ENCODE data around the gene MPLKIP. TPM values are rescaled to one million over a fixed set of nuclear protein-coding genes. Genes with fewer than 3 reads are reported as not detected.
"Not testable (repeated sequence)": the region's sequence is repeated elsewhere in the genome, so short reads cannot be mapped to it uniquely, and the experiment has no call there.

Gene MPLKIP
- total and polyA plus RNA-seq, 10 donors = 28.1 to 64.5 (median 41.2) TPM

DNA sequence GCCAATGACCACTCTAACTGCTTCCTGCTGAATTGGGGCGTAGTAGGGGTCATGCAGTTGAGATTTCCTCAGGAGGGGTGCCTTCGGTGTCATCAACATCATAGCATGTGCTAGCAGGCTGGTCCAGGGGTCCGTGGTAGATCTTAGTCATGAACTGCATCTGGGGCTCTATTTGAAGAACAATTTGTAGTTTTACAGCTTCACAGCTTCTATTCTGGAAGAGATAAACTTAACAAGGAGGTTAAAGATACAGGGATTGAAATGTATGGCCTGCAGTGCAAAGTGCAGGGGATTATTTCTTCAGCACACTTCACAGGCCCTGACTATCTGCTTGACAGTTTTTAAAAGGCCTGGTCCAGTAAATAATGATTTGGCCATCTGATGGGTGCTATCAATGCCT, 33.8 kb upstream of the MPLKIP start:
- H3K4me1 ChIP-seq; H3K4me3 ChIP-seq; H3K9me3 ChIP-seq; H3K27ac ChIP-seq; H3K36me3 ChIP-seq; DNase-seq; intact Hi-C loops (cut with DNase I; ENCODE audit: low total_unique reads); H3K27me3 ChIP-seq (replicated peaks in 1 of 7): not testable (repeated sequence)
- WGBS, 5 donors = 86 to 94% (median 91%) methylated on average over 3 of the region's 3 CpGs

DNA sequence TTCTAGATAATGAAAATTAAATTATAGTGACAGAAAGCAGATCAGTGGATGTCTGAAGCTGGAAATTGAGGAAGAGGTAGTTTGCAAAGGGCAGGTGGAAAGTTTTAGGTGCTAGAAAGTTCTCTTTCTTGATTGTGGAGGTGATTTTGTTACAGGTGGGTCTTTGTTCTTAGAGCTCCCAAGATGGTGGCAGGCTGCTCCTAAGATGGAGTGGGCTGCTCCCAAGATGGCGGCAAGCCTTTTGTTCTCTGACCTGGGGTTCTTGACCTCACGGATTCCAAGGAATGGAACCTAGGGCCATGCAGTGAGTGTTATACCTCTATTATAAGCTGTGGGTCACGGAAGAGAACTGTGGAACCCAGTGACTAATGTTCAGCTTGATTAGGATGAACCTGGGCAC, 32.9 kb upstream of the MPLKIP start:
- no peaks in the 10 kb centered on the region for H3K9me3 ChIP-seq
- DNase-seq = no peak
- no peak for TF ChIP-seq POLR2AphosphoS5 (IDR thresholded peaks at IDR 0.05)
- H3K36me3 ChIP-seq = no peaks in the 10 kb centered on the region
- H3K27ac ChIP-seq = no peak overlapping the region
- intact Hi-C loops (cut with DNase I; ENCODE audit: low total_unique reads) = no loop called here
- 89 to 97% (median 94%) methylated on average over 3 of the region's 3 CpGs for WGBS, 5 donors
- no peaks in the 10 kb centered on the region for H3K27me3 ChIP-seq (replicated peaks in 1 of 7)
- H3K4me3 ChIP-seq = no peak overlapping the region
- no peaks in the 10 kb centered on the region for H3K4me1 ChIP-seq

DNA sequence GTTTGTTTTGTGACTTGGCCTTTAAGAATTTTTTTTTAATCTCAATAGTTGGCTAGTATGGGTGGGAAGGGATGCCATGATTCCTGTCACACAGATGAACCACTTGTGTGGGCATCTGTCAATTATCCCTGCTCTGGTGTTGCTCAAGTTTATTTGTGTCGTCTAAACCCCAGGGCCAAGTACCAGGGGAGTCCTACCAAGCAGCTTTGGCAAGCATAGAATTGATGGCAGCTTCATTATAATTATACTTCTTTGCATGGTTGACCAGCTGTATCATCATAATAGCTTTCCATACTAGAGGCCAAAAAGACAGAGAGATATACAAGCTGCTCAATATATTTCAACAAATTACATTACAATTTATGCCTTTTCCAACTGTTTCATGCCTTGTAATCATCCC, 30.8 kb upstream of the MPLKIP start:
- Histone ChIP-seq H3K36me3 (no peaks in the 10 kb centered on the region), H3K27ac (no peak overlapping the region), H3K9me3 (no peaks in the 10 kb centered on the region), H3K4me3 (no peak overlapping the region), H3K4me1 (no peaks in the 10 kb centered on the region), H3K27me3 (replicated peaks in 1 of 7) (no peaks in the 10 kb centered on the region)
- no peak for DNase-seq
- TF ChIP-seq, protein P1, sequence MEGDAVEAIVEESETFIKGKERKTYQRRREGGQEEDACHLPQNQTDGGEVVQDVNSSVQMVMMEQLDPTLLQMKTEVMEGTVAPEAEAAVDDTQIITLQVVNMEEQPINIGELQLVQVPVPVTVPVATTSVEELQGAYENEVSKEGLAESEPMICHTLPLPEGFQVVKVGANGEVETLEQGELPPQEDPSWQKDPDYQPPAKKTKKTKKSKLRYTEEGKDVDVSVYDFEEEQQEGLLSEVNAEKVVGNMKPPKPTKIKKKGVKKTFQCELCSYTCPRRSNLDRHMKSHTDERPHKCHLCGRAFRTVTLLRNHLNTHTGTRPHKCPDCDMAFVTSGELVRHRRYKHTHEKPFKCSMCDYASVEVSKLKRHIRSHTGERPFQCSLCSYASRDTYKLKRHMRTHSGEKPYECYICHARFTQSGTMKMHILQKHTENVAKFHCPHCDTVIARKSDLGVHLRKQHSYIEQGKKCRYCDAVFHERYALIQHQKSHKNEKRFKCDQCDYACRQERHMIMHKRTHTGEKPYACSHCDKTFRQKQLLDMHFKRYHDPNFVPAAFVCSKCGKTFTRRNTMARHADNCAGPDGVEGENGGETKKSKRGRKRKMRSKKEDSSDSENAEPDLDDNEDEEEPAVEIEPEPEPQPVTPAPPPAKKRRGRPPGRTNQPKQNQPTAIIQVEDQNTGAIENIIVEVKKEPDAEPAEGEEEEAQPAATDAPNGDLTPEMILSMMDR (IDR thresholded peaks at IDR 0.05 in 8 of 11, conservative IDR thresholded peaks at IDR 0.05 in 3 of 11) = no peak
- TF ChIP-seq POLR2A (IDR thresholded peaks at IDR 0.05) (no peak), POLR2AphosphoS5 (IDR thresholded peaks at IDR 0.05) (no peak)
- 69 to 79% (median 71%) methylated on average over 1 of the region's 1 CpG for WGBS, 5 donors
- intact Hi-C loops (cut with DNase I; ENCODE audit: low total_unique reads) = no loop called here

DNA sequence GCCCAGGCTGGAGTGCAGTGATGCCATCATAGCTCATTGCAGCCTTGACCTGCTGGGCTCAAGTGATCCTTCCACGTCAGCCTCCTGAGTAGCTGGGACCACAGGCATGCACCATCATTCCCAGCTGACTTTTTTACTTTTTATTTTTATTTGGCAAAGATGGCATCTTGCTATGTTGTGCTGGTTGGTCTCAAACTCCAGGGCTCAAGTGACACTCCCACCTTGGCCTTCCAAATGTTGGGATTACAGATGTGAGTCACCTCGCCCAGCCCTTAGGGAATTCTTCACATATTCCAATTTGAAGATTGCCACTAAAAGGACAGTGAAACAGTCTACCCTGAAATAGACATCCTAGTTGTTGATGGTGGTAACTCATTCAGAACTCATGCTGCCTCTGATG, 28.1 kb upstream of the MPLKIP start:
- Histone ChIP-seq H3K27ac (no peak overlapping the region), H3K4me3 (no peak overlapping the region), H3K9me3 (no peaks in the 10 kb centered on the region), H3K4me1 (no peaks in the 10 kb centered on the region), H3K27me3 (replicated peaks in 1 of 7) (no peaks in the 10 kb centered on the region), H3K36me3 (no peaks in the 10 kb centered on the region)
- 57 to 85% (median 78%) methylated on average over 2 of the region's 2 CpGs for WGBS, 5 donors
- TF ChIP-seq POLR2A (IDR thresholded peaks at IDR 0.05) (no peak), POLR2AphosphoS5 (IDR thresholded peaks at IDR 0.05) (no peak)
- TF ChIP-seq, protein P1 (IDR thresholded peaks at IDR 0.05 in 8 of 11, conservative IDR thresholded peaks at IDR 0.05 in 3 of 11) = no peak
- DNase-seq = no peak
- intact Hi-C loops (cut with DNase I; ENCODE audit: low total_unique reads) = no loop called here

DNA sequence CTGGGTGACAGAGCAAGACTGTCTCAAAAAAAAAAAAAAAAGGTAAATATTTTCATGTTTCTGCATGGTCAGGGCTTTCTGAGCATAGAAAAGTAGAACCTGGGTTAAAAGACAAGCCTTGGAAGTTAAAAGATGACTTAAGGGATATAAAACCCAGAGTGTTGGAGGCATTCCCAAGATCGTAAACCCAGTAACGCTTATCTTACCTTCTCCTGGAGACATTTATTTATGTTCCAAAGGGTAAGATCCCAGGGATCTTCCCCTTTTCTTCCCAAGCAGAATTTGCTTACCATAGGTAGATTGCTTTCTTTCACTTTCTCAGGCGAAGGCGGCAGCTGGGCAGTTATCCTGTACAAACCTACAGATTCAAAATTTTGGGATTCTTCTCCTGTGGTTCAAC, 22.6 kb upstream of the MPLKIP start:
- WGBS, 5 donors = 91 to 99% (median 97%) methylated on average over 4 of the region's 4 CpGs
- Histone ChIP-seq H3K4me3 (no peak overlapping the region), H3K9me3 (no peaks in the 10 kb centered on the region), H3K27me3 (replicated peaks in 1 of 7) (no peaks in the 10 kb centered on the region), H3K4me1 (no peaks in the 10 kb centered on the region), H3K27ac (no peak overlapping the region), H3K36me3 (no peaks in the 10 kb centered on the region)
- TF ChIP-seq, protein P1 (IDR thresholded peaks at IDR 0.05 in 8 of 11, conservative IDR thresholded peaks at IDR 0.05 in 3 of 11) = no peak
- DNase-seq = no peak
- intact Hi-C loops (cut with DNase I; ENCODE audit: low total_unique reads) = no loop called here
